GM10248 (cell line): ENCODE data around the gene DOCK7.
A peak's percentile ranks its signal among the peaks of the same experiment; 100 is the strongest.

Experiments
- CTCF ChIA-PET: fragments of 300-600 bp; sonication (Branson Sonifier 250); formaldehyde crosslinking; extraction: SDS; loops from one replicate; lab custom pipeline; 2021; ENCODE audit warnings: antibody characterized with exemption; lab: Yijun Ruan, JAX
- POLR2A ChIA-PET: fragments of 350-650 bp; sonication (Branson Sonifier 250); formaldehyde crosslinking; extraction: SDS; loops from one replicate; lab custom pipeline; 2020; ENCODE audit warnings: antibody characterized with exemption; lab: Yijun Ruan, JAX
- DNase-seq: peaks from one replicate; pipeline ENCODE4 v3.0.0; 2012; ENCODE audit errors: extremely low spot score
- TF ChIP-seq, protein P1 (sequence below): IDR thresholded peaks from 2 replicates; pipeline ENCODE4 v1.5.1; 2012; ENCODE audit warnings: mild to moderate bottlenecking, low read depth; ENCODE audit errors: extremely low read depth, missing control alignments, control extremely low read depth

Gene DOCK7

GRCh38 chr1:62691062-62691844 is 3.1 kb upstream of the DOCK7 start:
- CTCF ChIA-PET, result interaction anchor here (1.0 to 1.5 kb wide), 3 partner anchors 25 to 55 kb away, joined by 3 to 4 read pairs (median 3); no protein-coding TSS in a partner anchor

DNA sequence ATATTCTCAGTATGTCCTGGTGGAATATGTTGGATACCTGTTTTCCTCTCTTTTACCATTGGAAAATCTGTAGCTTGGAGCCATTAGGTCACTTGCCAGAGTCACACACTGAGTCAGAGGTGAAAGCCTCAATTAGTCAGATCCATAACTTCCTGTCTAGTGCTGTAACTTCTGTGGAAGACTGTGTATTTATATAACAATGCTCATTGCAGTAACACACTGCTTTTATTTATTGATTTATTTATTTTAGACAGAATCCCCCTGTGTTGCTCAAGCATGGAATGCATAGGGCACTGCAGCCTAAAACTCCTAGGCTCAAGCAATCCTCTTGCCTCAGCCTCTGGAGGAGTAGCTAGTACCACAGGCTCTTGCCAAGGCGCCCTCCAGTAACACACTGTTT is 1.3 kb upstream of the DOCK7 start:
- DNase-seq, result no peak
- CTCF ChIA-PET, result interaction anchor here (0.7 to 1.2 kb wide), 5 partner anchors 19 to 181 kb away, joined by 3 to 4 read pairs (median 3); no protein-coding TSS in a partner anchor
- POLR2A ChIA-PET, result no interaction called here
- TF ChIP-seq, protein P1, sequence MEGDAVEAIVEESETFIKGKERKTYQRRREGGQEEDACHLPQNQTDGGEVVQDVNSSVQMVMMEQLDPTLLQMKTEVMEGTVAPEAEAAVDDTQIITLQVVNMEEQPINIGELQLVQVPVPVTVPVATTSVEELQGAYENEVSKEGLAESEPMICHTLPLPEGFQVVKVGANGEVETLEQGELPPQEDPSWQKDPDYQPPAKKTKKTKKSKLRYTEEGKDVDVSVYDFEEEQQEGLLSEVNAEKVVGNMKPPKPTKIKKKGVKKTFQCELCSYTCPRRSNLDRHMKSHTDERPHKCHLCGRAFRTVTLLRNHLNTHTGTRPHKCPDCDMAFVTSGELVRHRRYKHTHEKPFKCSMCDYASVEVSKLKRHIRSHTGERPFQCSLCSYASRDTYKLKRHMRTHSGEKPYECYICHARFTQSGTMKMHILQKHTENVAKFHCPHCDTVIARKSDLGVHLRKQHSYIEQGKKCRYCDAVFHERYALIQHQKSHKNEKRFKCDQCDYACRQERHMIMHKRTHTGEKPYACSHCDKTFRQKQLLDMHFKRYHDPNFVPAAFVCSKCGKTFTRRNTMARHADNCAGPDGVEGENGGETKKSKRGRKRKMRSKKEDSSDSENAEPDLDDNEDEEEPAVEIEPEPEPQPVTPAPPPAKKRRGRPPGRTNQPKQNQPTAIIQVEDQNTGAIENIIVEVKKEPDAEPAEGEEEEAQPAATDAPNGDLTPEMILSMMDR, result no peak

More at GRCh38 chr1:62691062-62691844, 3.1 kb upstream of the DOCK7 start:
- POLR2A ChIA-PET, result no interaction called here
- DNase-seq, result no peak
- TF ChIP-seq, protein P1, result no peak

- DNase-seq, result no peak
- CTCF ChIA-PET, result interaction anchor here (0.6 to 1.2 kb wide), 4 partner anchors 20 to 180 kb away, joined by 3 read pairs; no protein-coding TSS in a partner anchor
- TF ChIP-seq, protein P1, result no peak
- POLR2A ChIA-PET, result no interaction called here
These were observed 500 bp upstream of the DOCK7 start for GRCh38 chr1:62688687-62689085.

- ChIA-PET CTCF (no interaction called here), POLR2A (no interaction called here)
- peak; percentile 49 for DNase-seq
- TF ChIP-seq, protein P1, result no peak
These were observed 724 bp downstream of the DOCK7 start for GRCh38 chr1:62687421-62687902.

DNA sequence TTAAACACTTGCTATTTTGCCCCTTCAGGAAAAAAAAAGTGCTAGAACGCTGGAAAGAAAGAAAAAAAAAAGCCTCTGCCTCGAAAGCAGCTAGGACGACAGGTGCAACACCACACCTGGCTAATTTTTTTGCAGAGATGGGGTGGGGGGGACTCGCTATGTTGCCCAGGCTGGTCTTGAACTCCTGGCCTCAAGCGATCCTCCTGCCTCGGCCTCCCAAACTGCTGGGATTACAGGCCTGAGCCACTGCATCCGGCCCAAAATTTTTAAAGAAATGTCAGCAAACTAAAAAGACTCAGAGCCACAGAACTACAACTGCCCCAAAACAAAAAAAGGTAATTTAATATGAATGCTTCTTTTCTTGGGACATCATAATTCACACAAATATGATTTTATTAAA is 1.4 kb downstream of the DOCK7 start:
- no peak for DNase-seq
- ChIA-PET CTCF (no interaction called here), POLR2A (no interaction called here)
- TF ChIP-seq, protein P1, result no peak

DNA sequence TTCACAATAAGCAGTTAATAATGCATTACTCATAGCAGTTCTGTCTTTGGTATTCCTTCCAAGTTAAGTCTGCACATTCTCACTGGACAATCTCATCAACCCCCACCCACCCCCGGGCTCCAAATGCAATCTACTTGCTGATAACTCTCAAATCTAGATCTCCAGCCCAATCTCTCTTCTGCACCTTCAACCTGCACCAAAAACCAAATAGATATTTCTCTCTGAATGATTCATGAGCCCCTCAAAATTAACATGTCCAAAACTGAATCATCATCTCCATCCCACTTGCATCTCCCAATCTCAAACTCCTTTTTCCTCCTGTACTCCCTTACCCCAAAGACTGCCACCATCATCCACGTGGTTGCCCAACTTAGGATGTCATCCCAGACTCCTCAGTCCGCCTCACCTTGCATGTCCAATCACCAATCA is 2.7 kb downstream of the DOCK7 start:
- TF ChIP-seq, protein P1, result no peak
- no peak for DNase-seq
- POLR2A ChIA-PET, result no interaction called here
- CTCF ChIA-PET, result no interaction called here
